CD4-positive, alpha-beta T cell (primary cell): Measurements from ENCODE around the gene VILL. TPM values are rescaled to one million over a fixed set of nuclear protein-coding genes. Genes with fewer than 3 reads are reported as not detected.

Experiments
- ATAC-seq: fragments of 200-7000 bp; cut with Tn5 transposase; one replicate; pipeline ENCODE4 v1.10.0; 2022; ENCODE audit warnings: mild to moderate bottlenecking; ENCODE audit not compliant: poor library complexity
- CTCF ChIA-PET: fragments of 350-600 bp; sonication (Branson Sonifier 250); formaldehyde crosslinking; loops from one replicate; lab custom pipeline; 2021; ENCODE audit warnings: antibody characterized with exemption, inconsistent platforms; lab: Charles Lee
- POLR2A ChIA-PET: fragments of 350-600 bp; sonication (Branson Sonifier 250); formaldehyde crosslinking; loops from one replicate; lab custom pipeline; 2021; ENCODE audit warnings: antibody characterized with exemption, inconsistent platforms; lab: Charles Lee
- DNase-seq, 14 experiments: peaks; one replicate each; pipeline ENCODE4 v3.0.0-alpha.2; 2013 to 2020; ENCODE audit warnings: mixed read lengths in 2 of 14
- H3K27ac ChIP-seq, 2 donors: one replicate each; pipeline versions ENCODE4 v1.5.1 to v1.7.0; 2013; ENCODE audit warnings: low read length in 2 of 2, low read depth in 1 of 2, mild to moderate bottlenecking in 1 of 2
- H3K27me3 ChIP-seq, 2 experiments: 1 replicate in 1 of 2; 2 replicates in 1 of 2; pipeline versions ENCODE4 v1.6.1 to v1.7.0; 2013; ENCODE audit warnings: low read length in 2 of 2, control low read depth in 1 of 2, mild to moderate bottlenecking in 1 of 2, moderate library complexity in 1 of 2; ENCODE audit not compliant: insufficient read depth in 2 of 2, control insufficient read depth in 1 of 2
- H3K36me3 ChIP-seq: one replicate; pipeline ENCODE4 v1.6.1; 2013; ENCODE audit warnings: low read length, control low read depth; ENCODE audit not compliant: insufficient read depth
- H3K4me1 ChIP-seq: one replicate; pipeline ENCODE4 v1.6.1; 2013; ENCODE audit warnings: low read length, control low read depth; ENCODE audit not compliant: insufficient read depth
- H3K4me3 ChIP-seq: one replicate; pipeline ENCODE4 v1.5.1; 2013; ENCODE audit warnings: mild to moderate bottlenecking, low read length, moderate library complexity
- H3K9me3 ChIP-seq, 2 experiments: 1 replicate in 1 of 2; 2 replicates in 1 of 2; pipeline versions ENCODE4 v1.6.1 to v1.7.0; 2013; ENCODE audit warnings: low read length in 2 of 2, mild to moderate bottlenecking in 2 of 2, control low read depth in 1 of 2, moderate library complexity in 1 of 2; ENCODE audit not compliant: control insufficient read depth in 1 of 2, insufficient read depth in 1 of 2
- H3K27ac Mint-ChIP-seq: one replicate; pipeline ENCODE4 v1.8.0; 2020; ENCODE audit warnings: mixed read lengths
- H3K27me3 Mint-ChIP-seq: one replicate; pipeline ENCODE4 v1.8.0; 2021; ENCODE audit warnings: mixed read lengths
- H3K36me3 Mint-ChIP-seq: one replicate; pipeline ENCODE4 v1.8.0; 2021; ENCODE audit warnings: low read depth, mixed read lengths
- H3K4me1 Mint-ChIP-seq: one replicate; pipeline ENCODE4 v1.8.0; 2021; ENCODE audit warnings: low read depth, mixed read lengths
- H3K4me3 Mint-ChIP-seq: one replicate; pipeline ENCODE4 v1.8.0; 2020; ENCODE audit warnings: mild to moderate bottlenecking, mixed read lengths
- H3K9me3 Mint-ChIP-seq: one replicate; pipeline ENCODE4 v1.8.0; 2020; ENCODE audit warnings: mixed read lengths
- intact Hi-C, 2 experiments: fragments of 100-400 bp; cut with DNase I in 1 of 2; cut with micrococcal nuclease in 1 of 2; formaldehyde crosslinking; loops; one replicate each; pipeline versions ENCODE4 v1.15.1 to v1.9.0; 2023 to 2025; cut with DNase I, micrococcal nuclease
- total RNA-seq, 174 experiments: library from RNA in 2 of 174; stranded (reverse) in 2 of 174; gene quantifications; one replicate each; pipeline ENCODE4 v1.2.3 and lab custom pipeline; 2021 to 2026
- TF ChIP-seq, protein P1 (sequence below): fragments of 200-600 bp; IDR thresholded peaks from one replicate; pipeline ENCODE4 v1.8.0; 2022; ENCODE audit warnings: antibody characterized with exemption, mild to moderate bottlenecking

Gene VILL
- total RNA-seq, 2 experiments from 2014 or later: 23.2 to 24.4 TPM

DNA sequence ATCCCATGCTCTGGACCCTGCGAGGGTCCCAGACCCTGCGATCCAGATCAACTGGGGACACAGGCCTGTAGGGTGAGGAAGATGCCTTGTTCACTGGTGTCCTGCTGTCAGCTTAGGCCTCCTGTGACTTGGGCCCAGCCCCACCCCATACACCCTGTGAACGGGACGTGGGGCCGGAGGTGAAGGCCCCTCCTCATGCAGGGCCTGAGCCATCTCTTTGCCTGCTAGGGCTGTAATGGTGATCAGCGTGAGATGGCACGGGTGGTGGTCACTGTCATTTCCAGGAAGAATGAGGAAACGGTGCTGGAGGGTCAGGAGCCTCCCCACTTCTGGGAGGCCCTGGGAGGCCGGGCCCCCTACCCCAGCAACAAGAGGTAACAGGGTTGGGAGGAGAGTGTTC is 12.4 kb downstream of the VILL start:
- TF ChIP-seq, protein P1, sequence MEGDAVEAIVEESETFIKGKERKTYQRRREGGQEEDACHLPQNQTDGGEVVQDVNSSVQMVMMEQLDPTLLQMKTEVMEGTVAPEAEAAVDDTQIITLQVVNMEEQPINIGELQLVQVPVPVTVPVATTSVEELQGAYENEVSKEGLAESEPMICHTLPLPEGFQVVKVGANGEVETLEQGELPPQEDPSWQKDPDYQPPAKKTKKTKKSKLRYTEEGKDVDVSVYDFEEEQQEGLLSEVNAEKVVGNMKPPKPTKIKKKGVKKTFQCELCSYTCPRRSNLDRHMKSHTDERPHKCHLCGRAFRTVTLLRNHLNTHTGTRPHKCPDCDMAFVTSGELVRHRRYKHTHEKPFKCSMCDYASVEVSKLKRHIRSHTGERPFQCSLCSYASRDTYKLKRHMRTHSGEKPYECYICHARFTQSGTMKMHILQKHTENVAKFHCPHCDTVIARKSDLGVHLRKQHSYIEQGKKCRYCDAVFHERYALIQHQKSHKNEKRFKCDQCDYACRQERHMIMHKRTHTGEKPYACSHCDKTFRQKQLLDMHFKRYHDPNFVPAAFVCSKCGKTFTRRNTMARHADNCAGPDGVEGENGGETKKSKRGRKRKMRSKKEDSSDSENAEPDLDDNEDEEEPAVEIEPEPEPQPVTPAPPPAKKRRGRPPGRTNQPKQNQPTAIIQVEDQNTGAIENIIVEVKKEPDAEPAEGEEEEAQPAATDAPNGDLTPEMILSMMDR: no peak
- ChIA-PET POLR2A (interaction anchor here (1.0 kb wide), 1 partner anchor 162 kb away, joined by 3 read pairs; the partner anchor contains the start of gene OXSR1), CTCF (interaction anchor here (1.6 kb wide), 1 partner anchor 37 kb away, joined by 5 read pairs; the partner anchor contains the start of gene DLEC1)
- no peaks in the 10 kb centered on the region for H3K9me3 Mint-ChIP-seq
- no peak overlapping the region for H3K4me3 Mint-ChIP-seq
- Histone ChIP-seq H3K9me3 (no peaks in the 10 kb centered on the region), H3K27ac (no peak overlapping the region), H3K4me1 (peaks cover 42% of the 10 kb centered on the region), H3K36me3 (peaks cover 56% of the 10 kb centered on the region), H3K27me3 (no peaks in the 10 kb centered on the region), H3K4me3 (no peak overlapping the region)
- H3K27me3 Mint-ChIP-seq: no peaks in the 10 kb centered on the region
- peaks cover 38% of the 10 kb centered on the region for H3K4me1 Mint-ChIP-seq
- peaks cover 53% of the 10 kb centered on the region for H3K36me3 Mint-ChIP-seq
- intact Hi-C loops: loop anchor here (1.0 to 10.0 kb wide), 6 partner anchors 28 to 1382 kb away; partner anchors contain the start of genes OXSR1 (in 1 of the 2) and SLC25A38 (in 1 of the 2)
- ATAC-seq: no peak
- DNase-seq: no peak
- H3K27ac Mint-ChIP-seq: no peak overlapping the region

DNA sequence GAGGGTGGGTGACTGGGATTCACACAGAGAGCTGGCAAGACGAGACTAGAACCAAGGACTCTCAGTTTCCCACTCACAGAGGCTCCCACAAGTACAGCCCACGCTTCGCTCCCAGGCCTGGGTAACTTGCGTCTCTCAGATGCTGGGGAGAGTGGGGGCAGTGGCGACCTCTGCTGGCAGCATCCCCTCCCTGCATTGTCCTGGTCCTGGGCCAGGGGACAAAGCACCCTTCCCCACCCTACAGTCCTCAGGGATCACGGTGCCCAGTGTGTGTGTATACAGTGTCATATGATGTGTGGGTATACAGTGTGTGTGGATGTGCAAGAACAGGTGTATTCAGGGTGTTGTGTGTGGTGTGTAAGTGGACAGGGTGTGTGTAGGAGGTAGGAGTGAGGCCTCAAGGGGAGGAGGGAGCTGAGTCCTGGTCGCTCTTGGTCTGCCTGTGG is 12.8 kb downstream of the VILL start:
- H3K9me3 ChIP-seq: no peaks in the 10 kb centered on the region
- H3K27ac ChIP-seq: no peak overlapping the region
- peaks cover 52% of the 10 kb centered on the region for H3K36me3 Mint-ChIP-seq
- no peaks in the 10 kb centered on the region for H3K27me3 Mint-ChIP-seq
- H3K9me3 Mint-ChIP-seq: no peaks in the 10 kb centered on the region
- TF ChIP-seq, protein P1: peak; percentile 56
- H3K36me3 ChIP-seq: peaks cover 60% of the 10 kb centered on the region
- intact Hi-C loops: loop anchor here (1.0 to 10.0 kb wide), 6 partner anchors 29 to 1381 kb away; partner anchors contain the start of genes OXSR1 (in 1 of the 2) and SLC25A38 (in 1 of the 2)
- H3K4me1 ChIP-seq: peaks cover 37% of the 10 kb centered on the region
- no peak overlapping the region for H3K27ac Mint-ChIP-seq
- no peak overlapping the region for H3K4me3 ChIP-seq
- peaks cover 33% of the 10 kb centered on the region for H3K4me1 Mint-ChIP-seq
- ChIA-PET POLR2A (interaction anchor here (1.0 kb wide), 1 partner anchor 162 kb away, joined by 3 read pairs; the partner anchor contains the start of gene OXSR1), CTCF (interaction anchor here (1.2 to 1.6 kb wide), 2 partner anchors 28 to 36 kb away, joined by 5 to 11 read pairs; partner anchors contain the start of gene DLEC1)
- DNase-seq: peak; percentile 33 to 78 (median 58)
- peak; percentile 25 for ATAC-seq
- H3K4me3 Mint-ChIP-seq: no peak overlapping the region
- H3K27me3 ChIP-seq: no peaks in the 10 kb centered on the region

DNA sequence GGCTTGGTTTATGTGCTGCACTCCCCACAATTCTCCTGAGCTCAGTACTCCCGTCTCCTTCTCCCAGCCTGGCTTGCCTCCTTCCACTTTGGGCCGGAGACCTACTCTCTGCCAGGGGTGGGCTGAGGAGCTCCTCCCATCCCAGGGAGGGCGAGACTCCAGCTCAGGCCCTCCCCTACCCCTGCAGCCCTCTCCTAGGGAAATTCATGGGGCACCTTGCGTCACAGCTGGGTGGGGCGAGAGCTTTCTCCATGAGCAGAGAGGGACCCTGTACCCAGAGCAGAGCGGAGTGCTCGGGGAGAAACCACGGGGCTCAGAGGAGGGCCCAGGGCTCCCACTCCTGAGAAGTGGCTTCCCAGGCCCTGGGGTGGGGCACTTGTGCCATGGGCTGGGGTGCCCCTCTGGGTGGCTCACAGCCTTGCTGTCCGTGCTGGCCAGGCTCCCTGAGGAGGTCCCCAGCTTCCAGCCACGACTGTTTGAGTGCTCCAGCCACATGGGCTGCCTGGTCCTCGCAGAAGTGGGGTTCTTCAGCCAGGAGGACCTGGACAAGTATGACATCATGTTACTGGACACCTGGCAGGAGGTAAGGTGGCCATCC is 13.3 kb downstream of the VILL start:
- Mint-ChIP-seq H3K27ac (peak overlapping the region; percentile 82), H3K4me3 (no peak overlapping the region), H3K9me3 (no peaks in the 10 kb centered on the region), H3K4me1 (peaks cover 28% of the 10 kb centered on the region), H3K27me3 (no peaks in the 10 kb centered on the region), H3K36me3 (peaks cover 49% of the 10 kb centered on the region)
- POLR2A ChIA-PET: interaction anchor here (0.6 to 1.0 kb wide), 2 partner anchors 19 to 162 kb away, joined by 3 read pairs; partner anchors contain the start of gene OXSR1
- H3K4me3 ChIP-seq: no peak overlapping the region
- no peak overlapping the region for H3K27ac ChIP-seq
- intact Hi-C loops: loop anchor here (1.0 to 10.0 kb wide), 8 partner anchors 29 to 1381 kb away; partner anchors contain the start of genes DLEC1 (in 1 of the 2), OXSR1 (in 1 of the 2) and SLC25A38 (in 1 of the 2)
- H3K36me3 ChIP-seq: peaks cover 64% of the 10 kb centered on the region
- no peak for ATAC-seq
- no peaks in the 10 kb centered on the region for H3K27me3 ChIP-seq
- CTCF ChIA-PET: interaction anchor here (1.2 to 1.6 kb wide), 2 partner anchors 29 to 36 kb away, joined by 5 to 11 read pairs; partner anchors contain the start of gene DLEC1
- no peaks in the 10 kb centered on the region for H3K9me3 ChIP-seq
- H3K4me1 ChIP-seq: peaks cover 33% of the 10 kb centered on the region
- TF ChIP-seq, protein P1: no peak
- DNase-seq: no peak
